Islet of Langerhans (tissue), 1 donor: ENCODE measurements around the gene BDH1.
"Not testable (repeated sequence)": the region's sequence is repeated elsewhere in the genome, so short reads cannot be mapped to it uniquely, and the experiment has no call there.

Source experiments
- FAIRE-seq: peaks from one replicate; lab custom pipeline; 2011; peaks lifted over from hg19 to GRCh38; lab: Jason Lieb, UNC

The BDH1 gene

GRCh38 chr3:197485143-197485542, 70.6 kb downstream of the BDH1 start:
- FAIRE-seq = no peak

GRCh38 chr3:197484204-197484901, 71.4 kb downstream of the BDH1 start:
- no peak for FAIRE-seq

- peak; percentile 33 for FAIRE-seq
These were observed 73.8 kb downstream of the BDH1 start for GRCh38 chr3:197482001-197482400.

GRCh38 chr3:197480320-197480719, 75.4 kb downstream of the BDH1 start:
- FAIRE-seq = no peak

GRCh38 chr3:197478746-197479668, 76.8 kb downstream of the BDH1 start:
- no peak for FAIRE-seq

- FAIRE-seq = not testable (repeated sequence)
These were observed 78.0 kb downstream of the BDH1 start for GRCh38 chr3:197477816-197478215.

GRCh38 chr3:197475997-197476525, 79.7 kb downstream of the BDH1 start:
- FAIRE-seq = no peak

- FAIRE-seq = no peak
These were observed 80.3 kb downstream of the BDH1 start for GRCh38 chr3:197475514-197475913.

- no peak for FAIRE-seq
These were observed 83.6 kb downstream of the BDH1 start for GRCh38 chr3:197472151-197472550.

GRCh38 chr3:197471221-197472010, 84.4 kb downstream of the BDH1 start:
- no peak for FAIRE-seq

GRCh38 chr3:197468866-197469382, 86.8 kb downstream of the BDH1 start:
- no peak for FAIRE-seq

GRCh38 chr3:197468167-197468566, 87.6 kb downstream of the BDH1 start:
- no peak for FAIRE-seq

GRCh38 chr3:197466586-197467399, 89.0 kb downstream of the BDH1 start:
- FAIRE-seq = peak; percentile 36

- no peak for FAIRE-seq
These were observed 89.7 kb downstream of the BDH1 start for GRCh38 chr3:197465996-197466549.

- FAIRE-seq = no peak
These were observed 90.4 kb downstream of the BDH1 start for GRCh38 chr3:197465197-197465995.

- no peak for FAIRE-seq
These were observed 91.0 kb downstream of the BDH1 start for GRCh38 chr3:197464794-197465193.

- no peak for FAIRE-seq
These were observed 92.5 kb downstream of the BDH1 start for GRCh38 chr3:197463279-197463678.

- no peak for FAIRE-seq
These were observed 93.0 kb downstream of the BDH1 start for GRCh38 chr3:197462808-197463207.

GRCh38 chr3:197460639-197461038, 95.1 kb downstream of the BDH1 start:
- no peak for FAIRE-seq

- no peak for FAIRE-seq
These were observed 95.8 kb downstream of the BDH1 start for GRCh38 chr3:197460002-197460401.
